OCI-LY7 (cell line): ENCODE data around the gene CCHCR1.

Experiments
- EZH2phosphoT487 ChIP-seq: fragments of 200-600 bp; sonication (generic); IDR thresholded peaks from 2 replicates; pipeline ENCODE4 v1.6.1; 2018; ENCODE audit warnings: low read depth, borderline replicate concordance, mild to moderate bottlenecking, mixed run types, antibody characterized with exemption, low read length, moderate library complexity, mixed read lengths
- TF ChIP-seq, protein P1 (sequence below): fragments of 200-600 bp; sonication (generic); conservative IDR thresholded peaks from 2 replicates; pipeline ENCODE4 v1.5.1; 2014; ENCODE audit warnings: mild to moderate bottlenecking, antibody characterized with exemption, low read length, moderate library complexity, mixed read lengths

- TF ChIP-seq, protein P1, sequence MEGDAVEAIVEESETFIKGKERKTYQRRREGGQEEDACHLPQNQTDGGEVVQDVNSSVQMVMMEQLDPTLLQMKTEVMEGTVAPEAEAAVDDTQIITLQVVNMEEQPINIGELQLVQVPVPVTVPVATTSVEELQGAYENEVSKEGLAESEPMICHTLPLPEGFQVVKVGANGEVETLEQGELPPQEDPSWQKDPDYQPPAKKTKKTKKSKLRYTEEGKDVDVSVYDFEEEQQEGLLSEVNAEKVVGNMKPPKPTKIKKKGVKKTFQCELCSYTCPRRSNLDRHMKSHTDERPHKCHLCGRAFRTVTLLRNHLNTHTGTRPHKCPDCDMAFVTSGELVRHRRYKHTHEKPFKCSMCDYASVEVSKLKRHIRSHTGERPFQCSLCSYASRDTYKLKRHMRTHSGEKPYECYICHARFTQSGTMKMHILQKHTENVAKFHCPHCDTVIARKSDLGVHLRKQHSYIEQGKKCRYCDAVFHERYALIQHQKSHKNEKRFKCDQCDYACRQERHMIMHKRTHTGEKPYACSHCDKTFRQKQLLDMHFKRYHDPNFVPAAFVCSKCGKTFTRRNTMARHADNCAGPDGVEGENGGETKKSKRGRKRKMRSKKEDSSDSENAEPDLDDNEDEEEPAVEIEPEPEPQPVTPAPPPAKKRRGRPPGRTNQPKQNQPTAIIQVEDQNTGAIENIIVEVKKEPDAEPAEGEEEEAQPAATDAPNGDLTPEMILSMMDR: no peak
- no peak for TF ChIP-seq EZH2phosphoT487
These were observed 40.1 kb upstream of the CCHCR1 start for GRCh38 chr6:31197559-31198305.
